ENCODE results near the gene HTR7.
"Not testable (repeated sequence)": the region's sequence is repeated elsewhere in the genome, so short reads cannot be mapped to it uniquely, and the experiment has no call there.

HTR7 gene

GRCh38 chr10:90856964-90857634 is 740 bp downstream of the HTR7 start:
- peak; percentile 11 for DNase-seq

- DNase-seq = no peak
Observed at GRCh38 chr10:90856261-90856660, 1.6 kb downstream of the HTR7 start.

DNA sequence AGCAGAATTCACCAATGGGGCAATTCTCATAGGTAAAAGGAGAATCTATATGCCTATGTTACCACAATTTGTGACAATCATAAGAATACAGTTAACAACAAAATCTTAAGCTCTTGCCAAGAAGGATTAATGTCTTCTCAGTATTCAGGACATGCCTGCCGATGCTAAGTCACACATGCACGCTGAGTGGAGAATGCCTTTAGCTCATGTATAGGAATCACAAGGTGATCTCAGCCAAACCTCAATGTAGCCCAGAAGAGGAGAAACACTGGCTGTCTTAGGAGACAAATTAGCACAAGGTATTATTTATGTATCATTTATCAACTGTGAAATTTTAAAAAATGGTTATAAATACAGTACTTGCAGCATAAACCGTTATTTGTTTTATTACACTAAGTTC is 2.7 kb downstream of the HTR7 start:
- DNase-seq = no peak

DNA sequence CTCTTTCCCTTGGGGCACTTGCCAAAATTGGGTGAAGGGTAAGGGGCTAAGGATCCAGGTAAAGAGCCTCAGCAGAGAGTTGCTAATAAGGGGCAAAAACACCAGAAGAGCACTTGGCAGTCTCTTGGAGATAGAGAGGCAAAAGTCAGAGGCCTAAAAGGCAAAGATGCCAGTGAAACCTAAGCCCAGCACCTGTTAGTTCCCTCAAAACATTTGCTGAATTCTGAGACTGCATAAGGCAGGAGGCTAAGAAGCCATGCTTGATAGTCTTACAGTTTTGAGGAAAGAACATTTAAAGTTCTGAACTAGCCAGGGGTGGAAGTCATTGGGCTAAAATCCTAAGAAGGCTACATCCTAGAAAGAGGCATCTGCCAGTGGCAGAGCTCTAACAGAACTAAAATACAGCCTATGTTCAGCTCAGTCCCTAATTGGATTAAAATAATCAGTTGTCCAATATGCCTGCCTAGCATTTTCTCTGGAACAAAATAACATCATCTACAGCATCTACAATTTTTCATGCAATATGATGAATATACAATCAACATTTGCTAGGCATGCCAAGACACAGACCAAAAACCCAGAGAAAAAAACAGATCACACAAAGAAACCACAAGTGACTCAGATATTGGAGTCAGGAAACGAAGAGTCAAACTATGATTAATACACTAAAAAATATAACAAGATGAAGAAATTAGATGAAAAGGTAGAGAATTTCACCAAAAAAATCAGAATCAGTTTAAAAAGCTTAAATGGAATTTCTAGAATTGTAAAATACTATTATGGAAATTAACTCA is 7.7 kb downstream of the HTR7 start:
- no peak for DNase-seq

DNA sequence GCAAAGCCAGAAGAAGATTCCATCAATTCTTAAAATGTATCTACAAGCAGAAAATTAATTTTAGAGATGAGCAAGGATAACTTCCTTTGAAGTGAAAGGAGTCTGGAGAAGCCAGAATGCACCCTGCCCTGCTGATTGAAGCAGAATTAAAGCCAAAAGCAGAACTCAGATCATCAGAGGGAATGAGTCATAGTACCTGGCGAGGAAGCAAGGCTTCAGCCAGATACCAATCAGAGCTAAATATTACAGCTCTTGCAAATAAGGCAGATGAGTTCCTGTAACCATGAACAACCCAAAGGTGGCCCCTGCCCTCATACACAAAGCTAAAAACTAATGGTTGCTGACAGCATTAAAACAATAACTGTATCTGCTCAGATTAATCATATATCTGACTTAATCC is 10.4 kb downstream of the HTR7 start:
- no peak for DNase-seq

DNA sequence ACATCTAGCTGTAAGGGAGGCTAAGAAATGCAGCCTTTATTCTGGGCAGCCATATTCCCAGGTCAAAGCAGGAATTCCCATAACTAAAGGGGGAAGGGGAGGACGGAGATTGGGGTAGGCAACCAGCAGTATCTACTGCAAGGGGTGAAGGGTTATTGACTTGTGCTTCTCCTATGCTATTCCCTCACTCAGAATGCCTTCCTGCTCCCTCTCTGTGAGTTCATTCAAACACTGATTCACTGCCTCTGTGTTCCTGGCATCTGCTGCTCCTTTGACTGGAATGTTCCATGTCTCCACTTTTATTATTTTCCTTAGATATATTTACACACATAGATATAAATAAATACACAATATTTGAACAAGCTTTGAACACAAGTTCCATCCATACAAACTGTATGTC is 11.1 kb downstream of the HTR7 start:
- DNase-seq = no peak

- no peak for DNase-seq
Observed at GRCh38 chr10:90845726-90846125, 12.1 kb downstream of the HTR7 start.

- DNase-seq = no peak
Observed at GRCh38 chr10:90842725-90843124, 15.1 kb downstream of the HTR7 start.

DNA sequence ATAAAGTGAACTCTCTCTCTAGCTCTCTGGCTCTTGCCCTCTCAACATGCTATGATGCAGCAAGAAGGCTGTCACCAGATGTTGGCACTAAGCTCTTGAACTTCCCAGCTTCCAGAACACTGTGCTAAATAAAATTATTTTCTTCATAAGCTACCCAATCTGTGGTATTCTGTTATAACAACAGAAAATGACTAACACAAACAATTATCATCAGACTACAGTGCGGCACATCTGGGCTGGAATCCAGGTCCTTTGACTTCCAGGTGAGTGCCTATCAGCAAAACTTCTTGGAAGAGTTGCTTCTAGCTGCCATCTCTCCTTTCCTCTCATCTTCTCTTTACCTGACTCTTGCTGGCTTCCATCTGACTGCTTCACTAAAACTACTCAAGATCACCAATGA is 20.4 kb downstream of the HTR7 start:
- DNase-seq = no peak

- no peak for DNase-seq
Observed at GRCh38 chr10:90834326-90834725, 23.5 kb downstream of the HTR7 start.

- no peak for DNase-seq
Observed at GRCh38 chr10:90832111-90832510, 25.7 kb downstream of the HTR7 start.

DNA sequence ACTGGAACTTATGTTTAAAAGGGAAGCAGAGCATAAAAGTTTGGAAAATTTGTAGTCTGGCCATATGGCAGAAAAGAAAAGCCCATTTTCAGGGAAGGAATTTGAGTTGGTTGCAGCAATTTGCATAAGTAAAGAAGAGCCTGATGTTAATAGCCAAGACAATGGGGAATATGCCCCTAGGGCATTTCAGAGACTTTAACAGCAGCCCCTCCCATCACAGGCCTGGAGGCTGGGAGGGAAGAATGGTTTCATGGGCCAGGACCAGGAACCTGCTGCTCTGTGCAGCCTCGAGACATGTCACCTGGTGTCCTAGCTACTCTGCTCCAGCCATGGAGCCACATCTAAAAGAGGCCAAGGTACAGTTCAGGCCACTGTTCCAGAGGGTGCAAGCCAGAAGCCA is 35.3 kb downstream of the HTR7 start:
- no peak for DNase-seq

DNA sequence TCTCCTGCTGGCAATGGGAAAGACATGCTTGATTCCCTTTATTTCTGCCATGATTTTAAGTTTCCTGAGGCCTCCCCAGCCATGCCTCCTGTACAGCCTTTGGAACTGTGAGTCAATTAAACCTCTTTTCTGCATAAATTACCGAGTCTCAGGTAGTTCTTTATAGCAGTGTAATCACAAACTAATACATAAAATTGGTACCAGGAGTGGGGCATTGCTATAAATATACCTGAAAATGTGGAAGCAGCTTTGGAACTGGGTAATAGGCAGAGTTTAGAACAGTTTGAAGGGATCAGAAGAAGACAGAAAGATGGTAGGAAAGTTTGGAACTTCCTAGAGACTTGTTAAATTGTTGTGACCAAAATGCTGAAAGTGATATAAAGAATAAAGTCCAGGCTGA is 36.0 kb downstream of the HTR7 start:
- not testable (repeated sequence) for DNase-seq

DNA sequence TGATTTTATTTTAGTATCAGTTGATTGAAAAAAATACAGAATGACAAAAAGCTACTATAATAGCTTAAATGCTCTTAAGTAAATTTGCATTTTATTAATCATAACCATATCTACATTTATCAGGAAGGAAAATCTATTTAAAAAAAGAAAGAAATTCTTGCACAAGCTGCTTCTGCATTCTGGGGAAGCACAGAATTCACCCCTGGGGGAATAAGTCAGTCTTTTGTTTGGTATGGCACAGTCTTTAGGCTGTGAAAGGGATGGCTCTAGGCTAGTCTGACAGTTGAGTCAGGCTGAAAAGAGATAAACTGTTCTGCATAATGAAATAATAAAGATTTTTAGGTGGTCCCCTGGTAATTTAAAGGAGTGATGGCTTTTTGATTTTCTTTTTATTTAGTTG is 37.9 kb downstream of the HTR7 start:
- no peak for DNase-seq

- no peak for DNase-seq
Observed at GRCh38 chr10:90818736-90819135, 39.1 kb downstream of the HTR7 start.

DNA sequence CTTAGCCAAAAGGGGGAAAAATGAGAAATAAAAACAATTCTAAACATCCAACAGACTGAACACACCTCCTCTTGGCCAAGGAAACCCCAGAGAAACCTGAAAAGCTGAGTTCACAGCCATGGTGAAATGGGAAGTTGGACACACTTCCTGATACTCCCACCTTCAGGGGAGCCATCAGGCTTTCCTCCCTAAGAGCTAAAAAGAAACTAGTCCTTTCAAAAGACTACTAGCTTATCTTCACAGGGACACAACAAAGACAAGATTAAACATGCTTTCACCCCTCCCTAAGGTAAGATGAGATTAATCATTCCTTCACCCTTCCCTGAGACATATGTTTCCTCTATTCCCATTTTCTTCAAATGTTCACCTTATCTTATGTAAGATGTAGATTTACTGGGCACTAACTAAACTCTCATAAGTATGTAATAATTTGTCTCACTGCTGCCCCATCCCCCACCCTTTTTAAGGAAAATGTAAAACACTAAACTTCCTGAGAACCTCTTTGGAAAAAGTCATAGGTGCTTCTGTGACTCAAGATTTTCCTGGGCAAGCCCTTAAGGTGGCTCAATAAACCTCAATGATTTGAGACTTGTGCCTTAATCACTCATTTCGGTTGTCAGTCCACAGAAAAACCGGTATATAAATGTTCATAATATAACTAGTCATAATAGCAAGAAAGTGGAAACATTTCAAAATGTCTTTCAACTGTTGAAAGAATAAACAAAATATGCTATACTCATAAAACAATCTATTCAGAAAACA is 40.5 kb downstream of the HTR7 start:
- DNase-seq = no peak

- DNase-seq = no peak
Observed at GRCh38 chr10:90816466-90816865, 41.4 kb downstream of the HTR7 start.

- no peak for DNase-seq
Observed at GRCh38 chr10:90813594-90814365, 44.1 kb downstream of the HTR7 start.

DNA sequence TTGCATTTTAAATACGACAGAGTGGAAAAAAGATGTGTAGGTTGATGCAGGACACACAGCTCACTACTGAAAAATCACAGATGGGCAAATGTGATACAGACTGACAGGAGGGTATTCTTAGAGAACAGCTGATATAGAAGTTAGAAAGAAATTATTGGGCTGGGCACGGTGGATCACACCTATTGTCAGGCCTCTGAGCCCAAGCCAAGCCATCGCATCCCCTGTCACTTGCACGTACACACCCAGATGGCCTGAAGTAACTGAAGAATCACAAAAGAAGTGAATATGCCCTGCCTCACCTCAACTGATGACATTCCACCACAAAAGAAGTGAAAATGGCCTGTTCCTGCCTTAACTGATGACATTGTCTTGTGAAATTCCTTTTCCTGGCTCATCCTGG is 50.7 kb downstream of the HTR7 start:
- DNase-seq = not testable (repeated sequence)

DNA sequence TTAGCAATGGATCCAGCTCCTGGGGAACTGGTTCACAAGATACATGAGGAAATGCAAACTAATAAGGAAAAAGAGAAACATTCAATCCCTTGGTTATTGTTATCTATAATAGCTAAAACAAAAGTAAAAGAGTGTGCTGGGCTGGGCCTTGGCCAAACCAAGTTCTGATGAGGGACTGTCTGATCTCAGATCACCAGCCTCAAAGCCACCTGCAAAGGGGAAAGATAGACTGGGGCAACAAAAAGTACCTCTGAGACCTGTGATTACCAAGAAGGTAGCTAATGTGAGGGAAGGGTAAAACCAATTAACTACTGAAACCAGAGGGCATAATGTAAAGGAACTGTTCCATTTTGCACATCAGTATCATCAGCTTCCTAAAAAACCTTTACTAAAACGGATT is 51.2 kb downstream of the HTR7 start:
- no peak for DNase-seq

DNA sequence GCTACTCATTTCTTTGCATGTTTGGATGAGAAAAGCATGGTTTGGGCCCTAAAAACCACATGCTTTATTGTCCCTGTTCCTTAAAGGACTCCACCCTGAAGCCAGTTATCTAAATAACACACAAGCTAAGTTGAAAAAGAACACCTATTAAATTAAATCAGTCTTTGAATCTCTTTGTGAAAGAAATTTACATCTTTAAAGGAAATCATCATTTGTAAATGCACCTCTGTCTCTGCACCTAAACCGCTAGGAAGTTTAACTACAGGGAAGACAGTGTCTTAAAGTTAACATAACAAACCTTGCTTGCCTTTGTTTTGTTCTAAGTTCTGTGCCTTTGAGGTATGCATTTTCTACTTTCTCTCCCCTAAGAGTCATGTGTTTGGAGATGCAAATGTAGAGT is 52.6 kb downstream of the HTR7 start:
- DNase-seq = no peak

DNA sequence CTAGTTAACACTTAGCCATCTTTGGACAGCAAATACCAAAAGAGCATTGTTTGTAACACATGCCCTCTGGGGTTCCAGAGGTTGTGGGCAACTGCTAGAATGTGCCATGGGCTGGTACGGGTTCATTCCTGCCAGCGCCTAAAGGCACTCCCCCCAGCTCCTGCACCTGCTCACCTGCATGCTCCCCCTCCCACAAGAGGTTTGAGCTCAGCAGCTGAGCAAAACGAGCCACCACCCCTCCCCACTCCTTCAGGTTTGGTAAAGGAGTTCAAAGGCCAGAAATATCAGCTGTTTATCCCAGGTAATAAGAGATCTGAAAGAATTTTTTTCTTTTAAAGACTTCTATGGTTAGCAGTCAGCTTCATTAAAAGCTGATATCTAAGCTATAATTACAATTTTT is 53.5 kb downstream of the HTR7 start:
- no peak for DNase-seq

- no peak for DNase-seq
Observed at GRCh38 chr10:90801608-90802007, 56.2 kb downstream of the HTR7 start.
